Measurements from ENCODE around the gene TAGLN3. TPM values are rescaled to one million over a fixed set of nuclear protein-coding genes. Genes with fewer than 3 reads are reported as not detected.

The TAGLN3 gene
- total and polyA plus RNA-seq, 8 donors = 0.50 to 3.6 (median 2.6) TPM; not detected in 1

- TF ChIP-seq CTCF (IDR thresholded peaks at IDR 0.05) = no peak
- Histone ChIP-seq H3K4me1 (no peaks in the 10 kb centered on the region), H3K4me3 (no peak overlapping the region), H3K27ac (no peak overlapping the region), H3K9me3 (no peaks in the 10 kb centered on the region), H3K27me3 (no peaks in the 10 kb centered on the region), H3K36me3 (peaks cover 0 to 5% of the 10 kb centered on the region in 2 donors)
- ATAC-seq (no peak), DNase-seq (no peak)
- intact Hi-C loops (cut with DNase I) = no loop called here
These were observed 45.8 kb upstream of the TAGLN3 start for GRCh38 chr3:111952866-111953450.

- intact Hi-C loops (cut with DNase I) = no loop called here
- ATAC-seq (no peak), DNase-seq (no peak)
- peaks cover 0 to 5% of the 10 kb centered on the region in 2 donors for H3K36me3 ChIP-seq
- H3K4me3 ChIP-seq = no peak overlapping the region
- H3K27ac ChIP-seq = no peak overlapping the region
- TF ChIP-seq CTCF (IDR thresholded peaks at IDR 0.05) = no peak
- no peaks in the 10 kb centered on the region for H3K4me1 ChIP-seq
- H3K27me3 ChIP-seq = no peaks in the 10 kb centered on the region
- H3K9me3 ChIP-seq = no peaks in the 10 kb centered on the region
These were observed 44.3 kb upstream of the TAGLN3 start for GRCh38 chr3:111954228-111954990.

GRCh38 chr3:111955876-111956275 lies 42.8 kb upstream of the TAGLN3 start:
- no peaks in the 10 kb centered on the region for H3K27me3 ChIP-seq
- DNase-seq (no peak), ATAC-seq (no peak)
- intact Hi-C loops (cut with DNase I) = no loop called here
- TF ChIP-seq CTCF (IDR thresholded peaks at IDR 0.05) = no peak
- H3K4me3 ChIP-seq = no peak overlapping the region
- peaks cover 0 to 5% of the 10 kb centered on the region in 2 donors for H3K36me3 ChIP-seq
- no peak overlapping the region for H3K27ac ChIP-seq
- H3K9me3 ChIP-seq = no peaks in the 10 kb centered on the region
- H3K4me1 ChIP-seq = no peaks in the 10 kb centered on the region

GRCh38 chr3:111956449-111956848 lies 42.3 kb upstream of the TAGLN3 start:
- no peaks in the 10 kb centered on the region for H3K4me1 ChIP-seq
- H3K27me3 ChIP-seq = no peaks in the 10 kb centered on the region
- H3K27ac ChIP-seq = no peak overlapping the region
- H3K4me3 ChIP-seq = no peak overlapping the region
- peaks cover 0 to 5% of the 10 kb centered on the region in 2 donors for H3K36me3 ChIP-seq
- no peak for DNase-seq
- intact Hi-C loops (cut with DNase I) = no loop called here
- ATAC-seq = no peak
- no peaks in the 10 kb centered on the region for H3K9me3 ChIP-seq
- TF ChIP-seq CTCF (IDR thresholded peaks at IDR 0.05) = no peak

GRCh38 chr3:111956995-111957734 lies 41.6 kb upstream of the TAGLN3 start:
- no peak for DNase-seq
- no peak for TF ChIP-seq CTCF (IDR thresholded peaks at IDR 0.05)
- Histone ChIP-seq H3K27me3 (no peaks in the 10 kb centered on the region), H3K9me3 (no peaks in the 10 kb centered on the region), H3K27ac (no peak overlapping the region), H3K4me1 (no peaks in the 10 kb centered on the region), H3K36me3 (peaks cover 0 to 5% of the 10 kb centered on the region in 2 donors), H3K4me3 (no peak overlapping the region)
- ATAC-seq = no peak
- intact Hi-C loops (cut with DNase I) = no loop called here

Data from left lung (tissue), 10 donors.